ENCODE results near the gene ZBTB22.
"Not testable (repeated sequence)": the region's sequence is repeated elsewhere in the genome, so short reads cannot be mapped to it uniquely, and the experiment has no call there.

ZBTB22 gene

DNA sequence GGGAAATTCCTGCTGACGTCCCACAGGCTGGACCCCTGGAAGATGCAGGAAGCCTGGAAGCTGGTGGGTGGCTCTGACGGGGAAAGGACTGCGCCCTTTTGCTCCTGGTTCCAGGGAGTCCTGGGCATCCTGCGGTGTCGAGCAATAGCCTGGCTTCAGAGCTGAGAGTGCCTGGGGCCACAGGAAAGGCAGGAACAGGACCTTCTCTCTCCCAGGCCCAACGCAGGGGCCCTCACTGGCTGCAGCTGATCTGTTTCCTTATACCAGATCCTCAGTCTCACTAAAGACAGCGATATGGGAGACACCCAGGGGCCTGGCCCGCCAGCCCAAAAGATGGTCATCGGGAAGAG, 39.2 kb downstream of the ZBTB22 start:
- TF ChIP-seq, protein P1, sequence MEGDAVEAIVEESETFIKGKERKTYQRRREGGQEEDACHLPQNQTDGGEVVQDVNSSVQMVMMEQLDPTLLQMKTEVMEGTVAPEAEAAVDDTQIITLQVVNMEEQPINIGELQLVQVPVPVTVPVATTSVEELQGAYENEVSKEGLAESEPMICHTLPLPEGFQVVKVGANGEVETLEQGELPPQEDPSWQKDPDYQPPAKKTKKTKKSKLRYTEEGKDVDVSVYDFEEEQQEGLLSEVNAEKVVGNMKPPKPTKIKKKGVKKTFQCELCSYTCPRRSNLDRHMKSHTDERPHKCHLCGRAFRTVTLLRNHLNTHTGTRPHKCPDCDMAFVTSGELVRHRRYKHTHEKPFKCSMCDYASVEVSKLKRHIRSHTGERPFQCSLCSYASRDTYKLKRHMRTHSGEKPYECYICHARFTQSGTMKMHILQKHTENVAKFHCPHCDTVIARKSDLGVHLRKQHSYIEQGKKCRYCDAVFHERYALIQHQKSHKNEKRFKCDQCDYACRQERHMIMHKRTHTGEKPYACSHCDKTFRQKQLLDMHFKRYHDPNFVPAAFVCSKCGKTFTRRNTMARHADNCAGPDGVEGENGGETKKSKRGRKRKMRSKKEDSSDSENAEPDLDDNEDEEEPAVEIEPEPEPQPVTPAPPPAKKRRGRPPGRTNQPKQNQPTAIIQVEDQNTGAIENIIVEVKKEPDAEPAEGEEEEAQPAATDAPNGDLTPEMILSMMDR (IDR thresholded peaks at IDR 0.05; ENCODE audit: extremely low read depth, missing control alignments): no peak
- DNase-seq (ENCODE audit: low spot score): no peak

DNA sequence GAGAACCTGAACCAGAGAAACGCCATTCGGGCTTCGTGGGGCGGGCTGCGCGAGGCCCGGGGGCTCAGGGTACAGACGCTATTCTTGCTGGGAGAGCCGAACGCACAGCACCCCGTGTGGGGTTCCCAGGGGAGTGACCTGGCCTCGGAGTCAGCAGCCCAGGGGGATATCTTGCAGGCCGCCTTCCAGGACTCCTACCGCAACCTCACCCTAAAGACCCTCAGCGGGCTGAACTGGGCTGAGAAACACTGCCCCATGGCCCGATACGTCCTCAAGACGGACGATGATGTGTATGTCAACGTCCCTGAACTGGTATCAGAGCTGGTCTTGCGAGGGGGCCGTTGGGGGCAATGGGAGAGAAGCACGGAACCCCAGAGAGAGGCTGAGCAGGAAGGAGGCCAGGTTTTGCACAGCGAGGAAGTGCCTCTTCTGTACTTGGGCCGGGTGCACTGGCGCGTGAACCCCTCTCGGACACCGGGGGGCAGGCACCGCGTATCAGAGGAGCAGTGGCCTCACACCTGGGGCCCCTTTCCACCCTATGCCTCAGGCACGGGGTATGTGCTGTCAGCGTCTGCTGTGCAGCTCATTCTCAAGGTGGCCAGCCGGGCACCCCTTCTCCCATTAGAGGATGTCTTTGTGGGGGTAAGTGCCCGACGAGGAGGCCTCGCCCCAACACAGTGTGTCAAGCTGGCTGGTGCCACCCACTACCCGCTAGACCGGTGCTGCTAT, 39.7 kb downstream of the ZBTB22 start:
- DNase-seq (ENCODE audit: low spot score): peak; percentile 47
- TF ChIP-seq, protein P1 (IDR thresholded peaks at IDR 0.05; ENCODE audit: extremely low read depth, missing control alignments): no peak

DNA sequence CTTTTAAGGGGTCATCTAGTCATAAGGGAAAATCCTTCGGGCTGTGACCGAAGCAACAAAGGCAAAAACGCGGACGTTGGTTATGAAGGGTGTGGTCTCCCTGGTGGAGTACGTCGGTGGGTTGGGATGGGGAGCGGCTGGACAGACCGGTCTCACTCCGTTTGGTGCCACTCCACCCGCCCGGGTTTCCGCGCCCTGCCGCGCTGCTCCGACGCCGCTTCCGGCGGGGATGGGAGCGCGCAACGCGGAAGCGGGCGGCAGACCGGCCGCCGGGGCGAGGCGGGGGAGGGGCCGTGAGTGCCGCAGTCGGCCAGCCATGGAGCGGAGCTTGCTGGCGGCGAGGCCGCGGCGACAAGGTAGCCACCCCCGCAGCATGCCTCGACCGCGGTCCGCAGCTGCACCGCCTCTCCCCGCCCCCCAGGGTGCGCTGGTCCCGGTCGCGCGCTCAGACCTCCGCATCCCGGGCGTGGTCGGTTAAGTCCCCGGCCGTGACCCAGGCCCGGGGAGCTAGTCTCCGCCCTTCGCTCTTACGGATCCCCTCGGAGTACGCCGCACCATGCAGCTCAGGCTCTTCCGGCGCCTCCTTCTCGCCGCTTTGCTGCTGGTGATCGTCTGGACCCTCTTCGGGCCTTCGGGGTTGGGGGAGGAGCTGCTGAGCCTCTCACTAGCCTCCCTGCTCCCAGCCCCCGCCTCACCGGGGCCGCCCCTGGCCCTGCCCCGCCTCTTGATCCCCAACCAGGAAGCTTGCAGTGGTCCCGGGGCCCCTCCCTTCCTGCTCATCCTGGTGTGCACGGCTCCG, 40.5 kb downstream of the ZBTB22 start, which contains the start of gene B3GALT4:
TSS of gene B3GALT4 (plus strand) at position 260 of the 799 bp plus-strand sequence. CDS start at position 557, 297 bp downstream.
- TF ChIP-seq, protein P1 (IDR thresholded peaks at IDR 0.05; ENCODE audit: extremely low read depth, missing control alignments): peak; percentile 13
- DNase-seq (ENCODE audit: low spot score): peak; percentile 89

DNA sequence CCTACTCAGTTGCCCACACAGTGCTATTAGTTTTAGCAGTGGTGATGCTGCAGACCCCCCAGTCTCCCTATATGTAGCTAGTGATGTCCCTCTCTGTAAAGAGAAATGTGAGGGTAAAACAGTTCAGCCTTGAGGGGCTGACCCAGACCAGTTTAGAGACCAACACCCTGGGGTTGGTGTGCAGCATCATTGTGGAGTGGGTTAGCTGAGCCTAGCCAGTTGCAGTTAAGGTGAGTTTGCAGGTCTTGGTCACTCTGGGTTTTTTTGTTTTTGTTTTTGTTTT, 41.0 kb downstream of the ZBTB22 start:
- TF ChIP-seq, protein P1 (IDR thresholded peaks at IDR 0.05; ENCODE audit: extremely low read depth, missing control alignments): no peak
- no peak for DNase-seq (ENCODE audit: low spot score)

DNA sequence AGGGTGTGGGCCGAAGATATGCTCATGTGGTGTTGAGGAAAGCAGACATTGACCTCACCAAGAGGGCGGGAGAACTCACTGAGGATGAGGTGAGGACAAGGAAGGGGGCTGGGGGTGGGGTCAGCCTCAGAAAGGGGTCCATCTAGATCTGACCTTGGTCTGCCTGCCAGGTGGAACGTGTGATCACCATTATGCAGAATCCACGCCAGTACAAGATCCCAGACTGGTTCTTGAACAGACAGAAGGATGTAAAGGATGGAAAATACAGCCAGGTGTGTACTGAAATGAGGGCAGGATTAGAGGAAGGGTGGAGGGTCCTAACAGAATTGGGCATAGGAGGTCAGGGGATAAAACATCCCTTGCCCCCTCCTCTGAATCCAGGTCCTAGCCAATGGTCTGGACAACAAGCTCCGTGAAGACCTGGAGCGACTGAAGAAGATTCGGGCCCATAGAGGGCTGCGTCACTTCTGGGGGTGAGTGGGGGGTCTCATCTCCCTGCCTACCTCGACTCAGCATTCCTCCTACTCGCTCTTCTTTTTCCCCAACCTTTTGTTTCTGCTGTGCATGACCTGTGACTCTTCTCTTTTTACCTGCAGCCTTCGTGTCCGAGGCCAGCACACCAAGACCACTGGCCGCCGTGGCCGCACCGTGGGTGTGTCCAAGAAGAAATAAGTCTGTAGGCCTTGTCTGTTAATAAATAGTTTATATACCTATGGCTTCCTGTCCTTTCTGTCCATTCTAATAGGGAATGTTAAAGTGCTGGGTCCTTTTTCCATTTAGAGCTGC, 41.6 kb downstream of the ZBTB22 start:
- not testable (repeated sequence) for DNase-seq (ENCODE audit: low spot score)

DNA sequence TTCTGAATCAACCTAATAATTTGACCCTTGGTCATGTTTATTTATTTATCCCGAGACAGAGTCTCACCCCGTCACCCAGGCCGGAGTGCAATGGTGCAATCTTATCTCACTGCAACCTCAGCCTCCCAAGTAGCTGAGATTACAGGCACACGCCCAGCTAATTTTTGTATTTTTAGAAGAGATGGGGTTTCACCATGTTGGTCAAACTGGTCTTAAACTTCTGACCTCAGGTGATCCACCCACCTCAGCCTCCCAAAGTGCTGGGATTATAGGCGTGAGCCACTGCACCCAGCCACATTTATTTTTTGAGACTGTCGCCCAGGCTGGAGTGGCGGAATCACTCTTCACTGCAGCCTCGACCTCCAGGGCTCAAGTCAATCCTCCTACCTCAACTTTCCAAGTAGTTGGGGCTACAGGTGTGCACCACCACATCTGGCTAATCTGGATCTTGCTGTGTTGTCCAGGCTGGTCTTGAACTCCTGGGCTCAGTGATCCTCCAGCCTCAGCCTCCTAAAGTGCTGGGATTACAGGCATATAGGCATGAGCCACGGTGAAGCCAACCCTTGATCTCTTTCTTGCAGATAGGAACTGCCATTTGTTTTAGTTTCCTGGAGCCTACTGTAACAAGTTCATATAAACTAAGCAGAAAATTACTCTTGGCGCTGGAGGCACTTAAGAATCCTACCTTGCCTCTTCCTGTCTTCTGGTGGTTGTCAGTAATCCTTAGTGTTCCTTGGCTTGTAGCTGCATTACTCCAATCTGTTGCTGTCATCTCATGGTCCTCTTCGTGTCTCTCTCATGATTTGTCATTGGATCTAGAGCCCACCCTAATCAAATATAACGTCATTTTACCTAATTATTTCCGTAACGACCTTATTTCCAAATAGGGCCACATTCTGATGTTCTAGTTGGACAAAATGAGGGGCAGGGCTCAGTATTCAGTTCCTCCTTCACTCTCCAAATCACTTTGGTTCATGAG, 43.3 kb downstream of the ZBTB22 start:
- no peak for DNase-seq (ENCODE audit: low spot score)
- TF ChIP-seq, protein P1 (IDR thresholded peaks at IDR 0.05; ENCODE audit: extremely low read depth, missing control alignments): no peak

Measured in GM20000 (cell line).